ACHN (cell line): ENCODE measurements around the gene LMLN.
"Not testable (repeated sequence)": the region's sequence is repeated elsewhere in the genome, so short reads cannot be mapped to it uniquely, and the experiment has no call there.

Experiments
- DNase-seq: peaks from one replicate; pipeline ENCODE4 v3.0.0-alpha.2; 2015
- in situ Hi-C: cut with HindIII; loops from 2 replicates; pipeline ENCODE4 v1.10.0; 2017; ENCODE audit warnings: low sequenced_read_pairs, low pct_ligation_motif_present, low pct_unique_long_range_greater_than_20kb

Gene LMLN

DNA sequence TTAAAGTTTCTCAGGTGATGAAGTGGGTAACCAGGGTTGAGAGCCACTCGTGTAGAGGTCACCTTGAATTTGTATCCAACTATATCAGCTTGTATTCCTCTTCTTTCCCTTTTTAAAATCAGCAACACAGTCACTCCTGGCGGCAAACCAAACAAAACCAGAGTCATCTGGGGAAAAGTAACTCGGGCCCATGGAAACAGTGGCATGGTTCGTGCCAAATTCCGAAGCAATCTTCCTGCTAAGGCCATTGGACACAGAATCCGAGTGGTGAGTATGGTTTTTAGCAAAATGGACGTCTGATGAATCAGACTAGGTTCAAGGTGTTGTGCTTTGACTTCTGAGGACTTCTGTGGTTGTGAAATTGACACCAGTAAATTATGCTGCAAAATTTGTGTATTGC is 6.1 kb upstream of the LMLN start:
- in situ Hi-C loops = no loop called here
- DNase-seq = no peak

GRCh38 chr3:197955892-197956477 is 4.0 kb upstream of the LMLN start:
- in situ Hi-C loops = no loop called here
- DNase-seq = no peak

- in situ Hi-C loops = no loop called here
- DNase-seq = no peak
These were observed 3.4 kb upstream of the LMLN start for GRCh38 chr3:197956626-197956988.

DNA sequence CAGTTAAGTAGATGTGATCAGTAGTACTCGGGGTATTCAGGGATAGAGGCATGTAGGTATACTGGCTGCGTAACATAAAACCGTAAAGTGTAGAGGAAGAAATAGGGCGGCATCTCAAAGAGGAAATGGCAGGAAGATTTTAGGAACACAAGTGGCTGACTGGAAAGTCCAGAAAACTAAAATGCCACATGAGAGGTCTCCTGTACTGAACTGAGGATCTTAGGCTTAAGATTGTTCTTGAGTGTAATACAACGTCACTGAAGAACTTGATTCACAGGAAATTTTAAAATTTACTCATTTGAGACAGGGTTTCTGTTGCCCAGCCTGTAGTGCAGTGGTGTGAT is 2.3 kb upstream of the LMLN start:
- no peak for DNase-seq
- in situ Hi-C loops = no loop called here

DNA sequence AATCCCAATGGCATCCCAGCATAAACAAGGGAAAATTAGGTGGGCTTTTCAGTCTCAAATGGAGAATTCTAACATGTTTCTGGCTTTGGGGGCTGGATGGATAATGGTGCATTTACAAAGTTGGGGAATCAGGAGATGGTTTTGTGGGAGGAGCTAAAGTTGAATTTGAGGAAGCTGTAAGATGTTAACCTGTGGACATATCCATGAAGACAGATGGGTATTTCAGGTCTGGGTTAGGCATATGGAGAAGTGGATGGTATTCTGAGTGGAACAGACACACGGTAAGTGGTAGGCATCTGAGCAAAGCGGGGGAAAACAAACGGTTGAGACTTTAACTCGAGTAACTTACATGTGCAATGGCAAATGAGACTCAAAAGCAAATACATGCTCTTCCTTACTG is 1.7 kb upstream of the LMLN start:
- in situ Hi-C loops = no loop called here
- no peak for DNase-seq

- DNase-seq, in situ Hi-C loops: not testable (repeated sequence)
These were observed 1.2 kb upstream of the LMLN start for GRCh38 chr3:197958848-197959247.

DNA sequence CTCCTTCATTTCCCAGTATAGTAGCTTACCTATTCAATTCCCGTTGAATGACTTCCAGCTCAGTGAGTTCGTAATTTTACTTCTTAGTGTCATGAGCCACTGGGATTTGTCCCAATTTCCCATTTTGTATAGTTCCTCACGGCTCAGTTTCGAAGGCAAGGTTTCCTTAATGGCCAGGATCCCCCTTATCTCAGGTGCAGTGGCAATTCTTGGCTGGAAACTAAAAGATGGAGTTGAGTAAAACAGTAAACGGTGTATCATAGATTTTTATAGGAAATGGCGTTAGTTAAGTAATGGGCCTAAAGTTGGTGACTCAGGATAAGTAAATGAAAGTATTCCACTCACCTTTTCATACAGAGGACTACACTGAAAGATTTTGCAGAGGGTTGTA is 522 bp upstream of the LMLN start:
- in situ Hi-C loops = no loop called here
- no peak for DNase-seq

GRCh38 chr3:197960694-197961581 is 921 bp downstream of the LMLN start:
- no peak for DNase-seq
- in situ Hi-C loops = no loop called here

DNA sequence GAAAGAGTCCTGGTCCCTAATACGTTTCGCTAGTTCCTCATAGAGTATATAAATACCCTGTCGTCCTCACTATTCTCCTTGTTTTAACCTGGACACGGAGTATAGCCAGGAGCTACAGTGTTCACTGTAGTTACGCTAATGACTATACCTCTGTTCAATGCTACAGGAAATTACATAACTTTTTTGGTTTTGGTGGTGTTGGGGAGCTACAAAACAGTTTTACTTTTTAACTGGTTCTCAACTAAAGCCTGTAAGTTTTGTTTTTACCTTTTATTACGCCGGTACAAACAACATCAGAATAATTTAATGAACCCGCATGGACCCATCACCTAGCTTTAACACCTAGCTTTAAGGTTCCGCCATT is 1.5 kb downstream of the LMLN start:
- in situ Hi-C loops = no loop called here

GRCh38 chr3:197963019-197963637 is 3.1 kb downstream of the LMLN start:
- in situ Hi-C loops = no loop called here
- DNase-seq = no peak

More for the DNA sequence above, 1.5 kb downstream of the LMLN start:
- DNase-seq = no peak

DNA sequence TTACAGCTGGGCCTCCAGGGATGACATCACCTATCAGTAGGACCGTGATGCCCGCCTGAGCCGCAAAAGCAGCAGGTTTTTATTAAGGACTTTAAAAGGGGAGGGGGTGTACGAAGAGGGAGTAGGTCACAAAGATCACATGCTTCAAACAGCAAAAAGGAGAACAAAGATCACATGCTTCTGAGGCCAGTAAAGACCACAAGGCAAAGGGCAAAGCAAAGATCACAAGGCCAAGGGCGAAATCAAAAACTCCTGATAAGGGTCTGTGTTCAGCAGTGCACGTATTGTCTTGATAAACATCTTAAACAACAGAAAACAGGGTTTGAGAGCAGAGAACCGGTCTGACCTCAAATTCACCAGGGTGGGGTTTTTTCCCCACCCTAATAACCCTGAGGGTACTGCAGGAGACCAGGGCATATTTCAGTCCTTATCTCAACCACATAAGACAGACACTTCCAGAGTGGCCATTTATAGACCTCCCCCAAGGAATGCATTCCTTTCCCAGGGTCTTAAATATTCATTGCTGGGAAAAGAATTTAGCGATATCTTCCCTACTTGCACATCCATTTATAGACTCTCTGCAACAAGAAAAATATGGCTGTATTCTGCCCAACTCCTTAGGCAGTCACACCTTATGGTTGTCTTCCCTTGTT is 7.4 kb downstream of the LMLN start:
- DNase-seq, in situ Hi-C loops: not testable (repeated sequence)

GRCh38 chr3:197970588-197970987 is 10.6 kb downstream of the LMLN start:
- in situ Hi-C loops = no loop called here
- no peak for DNase-seq

- no peak for DNase-seq
- in situ Hi-C loops = no loop called here
These were observed 14.0 kb downstream of the LMLN start for GRCh38 chr3:197974016-197974415.

GRCh38 chr3:197975311-197975710 is 15.3 kb downstream of the LMLN start:
- in situ Hi-C loops = no loop called here
- DNase-seq = no peak

DNA sequence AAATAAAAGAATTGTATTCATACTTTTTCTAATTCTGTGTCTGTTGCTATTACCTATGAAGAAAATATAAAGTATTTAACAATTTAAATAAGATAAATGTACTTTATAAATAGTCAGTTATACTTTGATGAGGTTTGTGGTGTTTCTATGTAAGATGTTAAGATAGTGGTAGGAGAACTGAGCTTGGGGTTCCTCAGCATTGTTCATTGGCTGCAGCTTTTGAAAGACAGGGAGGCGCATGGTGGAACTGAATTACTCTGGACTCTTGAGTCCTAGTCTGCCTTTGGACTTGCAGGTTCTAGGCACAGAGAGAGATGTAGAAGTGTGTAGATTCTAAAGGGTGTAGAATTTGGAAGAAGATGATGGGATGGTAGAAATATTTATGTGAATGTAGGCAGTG is 23.1 kb downstream of the LMLN start:
- in situ Hi-C loops = no loop called here

DNA sequence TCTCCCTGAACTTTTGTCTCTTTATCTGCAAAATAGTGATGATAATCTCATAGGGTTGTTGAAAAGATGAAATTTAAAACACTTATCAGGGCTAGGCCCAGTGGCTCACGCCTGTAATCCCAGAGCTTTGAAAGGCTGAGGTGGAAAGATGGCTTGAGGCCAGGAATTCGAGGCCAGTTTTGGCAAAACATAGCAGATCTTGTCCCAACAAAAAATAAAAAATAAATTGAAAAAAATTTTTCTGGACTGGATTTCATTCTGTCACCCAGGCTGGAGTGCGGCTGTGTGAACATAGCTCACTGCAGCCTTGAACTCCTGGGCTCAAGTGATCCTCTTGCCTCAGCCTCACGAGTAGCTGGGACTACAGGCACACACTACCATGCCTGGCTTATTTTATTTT is 29.6 kb downstream of the LMLN start:
- in situ Hi-C loops = no loop called here

More for the DNA sequence above, 23.1 kb downstream of the LMLN start:
- DNase-seq = no peak

DNA sequence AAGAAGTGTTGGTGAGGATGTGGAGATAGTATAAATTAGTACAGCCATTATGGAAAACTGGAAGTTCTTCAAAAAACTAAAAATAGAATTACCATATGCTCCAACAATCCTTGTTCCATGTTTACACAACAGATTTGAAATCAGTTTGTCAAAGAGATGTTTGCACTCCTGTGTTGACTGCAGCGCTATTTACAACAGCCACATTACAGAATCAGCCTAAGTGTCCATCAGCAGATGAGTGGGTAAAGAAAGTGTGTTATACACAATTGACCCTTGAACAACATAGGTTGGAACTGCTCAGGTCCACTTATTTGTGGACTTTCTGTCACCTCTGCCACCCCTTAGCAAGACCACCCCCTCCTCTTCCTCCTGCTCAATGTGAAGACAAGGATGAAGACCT is 34.7 kb downstream of the LMLN start:
- in situ Hi-C loops = no loop called here
- no peak for DNase-seq

More for the DNA sequence above, 29.6 kb downstream of the LMLN start:
- DNase-seq = no peak

GRCh38 chr3:197996855-197997254 is 36.8 kb downstream of the LMLN start:
- in situ Hi-C loops = no loop called here
- no peak for DNase-seq

DNA sequence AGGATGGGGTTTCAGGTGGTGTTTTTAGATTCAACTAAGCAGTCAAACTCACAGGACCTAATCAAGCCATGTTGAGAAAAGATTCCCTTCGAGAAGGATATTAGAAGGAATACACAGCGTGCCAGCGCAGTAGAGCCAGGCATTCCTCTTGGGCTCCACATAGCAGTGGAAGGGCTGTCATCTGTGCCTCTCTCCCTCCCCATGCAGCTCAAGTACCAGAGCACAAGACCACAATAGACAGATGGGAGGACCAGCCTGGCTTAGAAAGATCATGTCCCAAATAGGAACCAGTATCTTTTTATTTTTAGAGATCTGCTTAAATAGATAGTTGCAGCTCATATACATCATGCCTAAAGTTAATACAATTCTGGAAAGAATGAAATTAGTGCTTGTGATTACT is 37.9 kb downstream of the LMLN start:
- in situ Hi-C loops = no loop called here
- DNase-seq = no peak
